NCI-H1092 treated with DMSO at 0.1 percent for 48 hours (cell line): ENCODE measurements around the gene THAP3.

ENCODE experiments used
- DNase-seq: peaks from one replicate; lab custom pipeline; 2025; lab: John Stamatoyannopoulos, UW

THAP3 gene

GRCh38 chr1:6674771-6675170 is 50.1 kb downstream of the THAP3 start:
- no peak for DNase-seq

DNA sequence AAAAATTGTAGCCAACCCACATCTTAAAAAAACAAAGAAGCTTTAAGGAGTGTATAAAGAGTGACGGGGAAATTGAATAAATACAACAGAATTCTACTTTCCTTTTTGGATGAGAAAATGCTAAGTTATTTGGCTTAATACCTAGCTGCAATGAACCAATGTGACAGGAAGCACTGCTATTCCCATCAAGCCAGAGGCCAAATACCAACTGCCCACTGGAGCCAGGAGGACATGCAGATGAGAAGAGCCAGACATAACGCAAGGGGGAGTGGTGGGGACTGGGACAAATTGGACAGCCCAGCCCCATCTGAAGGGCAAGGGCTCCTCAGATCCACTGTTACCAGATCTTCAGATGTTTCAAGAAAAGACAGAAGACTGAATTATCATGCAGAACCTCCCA is 51.3 kb downstream of the THAP3 start:
- DNase-seq = no peak
